GM18502 (cell line): ENCODE results near the gene DIAPH3.

Experiments used
- ATAC-seq: cut with Tn5 transposase; IDR thresholded peaks from one replicate; pipeline ENCODE4 v1.9.1; 2021; ENCODE audit warnings: mild to moderate bottlenecking; ENCODE audit not compliant: unreplicated experiment, poor library complexity

Gene DIAPH3

DNA sequence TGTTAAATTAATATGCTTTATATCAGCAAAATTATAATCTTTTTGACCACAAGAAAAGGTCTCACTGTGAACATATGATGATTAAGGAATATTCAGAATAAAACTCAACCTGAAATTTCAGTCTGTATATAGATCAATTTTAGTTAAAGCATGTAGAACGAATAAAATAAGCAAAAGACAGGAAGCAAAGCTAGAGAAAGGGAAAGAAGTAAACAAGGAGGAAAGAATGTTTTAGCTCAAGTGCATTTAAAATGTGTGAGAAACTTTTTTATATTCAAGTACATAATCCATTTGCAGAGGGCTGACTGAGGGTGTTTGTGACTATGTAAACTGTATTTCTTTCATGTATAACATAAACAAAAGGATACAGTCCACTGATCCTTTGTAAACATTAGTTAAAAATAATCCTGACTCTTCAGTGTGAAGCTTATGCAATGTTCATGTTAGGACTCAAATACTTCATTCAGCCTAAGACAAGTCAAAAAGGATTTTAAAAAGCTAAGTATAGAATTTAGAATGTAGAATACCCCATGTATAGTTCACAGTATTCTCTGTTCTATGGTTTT, 472.1 kb downstream of the DIAPH3 start:
- ATAC-seq, result no peak

DNA sequence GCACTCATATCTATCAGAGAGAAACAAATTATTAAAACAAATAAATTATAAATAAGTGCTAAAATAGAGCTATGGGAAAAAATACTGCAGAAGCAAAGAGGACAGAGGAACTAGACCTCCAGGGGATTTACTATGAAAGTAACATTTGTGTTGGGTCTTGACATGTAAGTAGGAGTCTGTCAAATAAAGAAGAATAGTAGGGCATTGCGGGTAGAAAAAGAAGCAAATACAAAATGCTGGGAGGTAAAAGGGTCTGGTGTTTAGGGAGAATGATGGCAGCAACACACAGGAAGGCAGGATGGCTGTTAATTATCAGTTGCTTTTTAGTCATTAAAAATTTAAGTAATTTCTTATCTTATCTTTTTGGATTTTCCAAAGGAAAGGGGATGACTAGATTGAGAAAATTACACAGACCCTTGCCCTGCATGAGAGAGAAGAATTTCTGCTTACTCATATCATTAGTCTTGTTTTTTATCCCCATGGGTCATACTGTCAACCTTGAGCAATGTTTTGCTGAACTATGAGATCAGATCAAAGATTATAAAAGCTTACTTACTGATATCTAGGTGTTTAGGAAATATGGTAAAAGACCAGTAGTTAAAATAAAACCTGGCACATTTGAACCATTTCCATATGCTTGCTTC, 472.7 kb downstream of the DIAPH3 start:
- ATAC-seq, result peak; percentile 58

DNA sequence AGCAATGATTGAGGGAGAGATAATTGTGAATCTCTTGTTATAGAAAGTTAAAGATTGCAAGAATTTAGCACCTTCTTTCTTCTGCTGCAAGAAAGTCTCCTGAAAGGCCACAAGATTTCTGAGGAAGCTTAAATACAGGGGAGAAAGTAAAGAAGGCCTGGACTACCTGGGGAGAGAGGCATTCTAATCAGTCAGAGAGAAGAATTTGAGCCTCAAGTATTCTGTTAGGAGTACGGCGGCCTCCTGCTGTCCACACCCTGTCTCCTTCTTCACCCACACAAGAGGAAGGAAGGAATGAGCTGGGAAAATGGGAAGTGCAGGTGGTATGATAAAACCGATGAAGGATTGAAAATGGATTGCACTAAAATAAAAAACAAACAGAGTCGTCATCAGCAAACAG, 474.7 kb downstream of the DIAPH3 start:
- ATAC-seq, result no peak

DNA sequence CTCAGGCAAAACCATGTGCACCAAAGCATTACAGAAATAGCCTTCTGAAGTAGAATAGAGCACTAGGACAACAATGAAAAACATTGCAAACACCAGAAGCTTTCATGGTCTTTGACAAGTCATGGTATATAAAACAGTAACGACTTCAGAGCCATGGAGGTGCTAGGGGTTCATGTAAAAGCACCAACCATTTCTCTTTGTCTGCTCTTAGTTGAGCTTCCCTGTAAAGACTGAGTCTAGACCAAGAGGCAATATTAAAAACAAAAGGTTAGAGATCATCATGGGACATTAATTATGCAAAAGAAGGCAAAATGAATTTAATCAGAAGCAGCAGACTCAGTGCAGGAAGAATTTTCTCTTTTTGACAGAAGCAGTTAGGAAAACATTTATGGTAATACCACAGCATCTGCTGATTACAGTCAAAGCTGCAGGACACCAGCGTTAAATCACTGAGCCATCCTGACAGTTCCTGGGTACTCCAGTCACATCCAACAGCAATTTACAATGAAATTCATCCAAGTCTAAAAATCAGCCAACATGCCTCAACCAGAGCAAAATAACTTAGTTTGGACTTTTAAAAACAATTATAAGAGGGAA, 476.8 kb downstream of the DIAPH3 start:
- no peak for ATAC-seq

DNA sequence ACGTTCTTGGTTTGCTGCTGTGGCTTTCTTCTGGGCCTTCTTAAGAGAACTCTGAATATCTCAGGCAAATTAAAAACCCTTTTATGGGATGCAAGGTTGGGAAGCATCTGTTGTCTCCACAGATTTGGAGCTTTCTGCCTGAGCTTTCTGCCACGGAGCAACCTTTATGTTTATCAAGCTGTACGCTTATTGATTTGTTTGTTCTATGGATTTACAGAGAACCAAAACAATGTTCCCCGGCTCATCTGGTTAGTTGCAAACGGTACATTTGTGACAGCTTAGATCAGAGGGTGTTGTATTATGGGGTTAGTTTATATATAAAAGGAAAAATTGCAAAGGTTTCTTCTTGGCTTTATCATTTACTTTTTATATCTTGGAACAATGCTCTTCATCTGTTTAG, 479.6 kb downstream of the DIAPH3 start:
- ATAC-seq, result no peak

DNA sequence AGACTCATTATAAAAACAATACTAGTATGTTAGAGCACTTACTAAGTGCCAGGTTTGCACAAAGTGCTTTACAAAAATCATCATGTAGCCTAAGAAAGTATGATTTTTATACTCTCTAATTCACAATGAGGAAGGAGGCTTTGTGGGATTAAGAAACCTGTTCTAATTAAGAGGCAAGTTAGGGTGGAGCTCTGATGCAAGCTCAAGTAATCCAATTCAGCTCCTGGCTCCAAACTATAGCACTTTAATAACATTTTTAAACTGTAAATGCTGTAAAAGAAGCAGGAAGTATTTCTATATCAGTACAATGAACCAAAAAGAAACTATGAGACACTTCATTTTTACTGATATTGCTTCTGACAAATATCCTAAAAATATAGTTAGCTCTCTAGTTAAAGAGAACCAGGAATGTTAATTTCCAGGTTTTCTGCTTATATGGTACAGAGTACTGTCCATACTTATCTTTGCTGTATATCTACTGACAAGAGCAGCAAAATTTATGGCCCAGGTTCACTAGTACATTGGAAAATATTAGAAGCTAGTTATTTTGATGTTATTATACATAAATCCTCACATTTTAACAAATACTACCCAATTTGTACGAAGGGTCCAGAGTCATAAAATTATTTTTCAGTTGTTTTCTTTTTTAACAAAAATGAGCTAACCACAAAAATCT, 482.0 kb downstream of the DIAPH3 start:
- ATAC-seq, result no peak

DNA sequence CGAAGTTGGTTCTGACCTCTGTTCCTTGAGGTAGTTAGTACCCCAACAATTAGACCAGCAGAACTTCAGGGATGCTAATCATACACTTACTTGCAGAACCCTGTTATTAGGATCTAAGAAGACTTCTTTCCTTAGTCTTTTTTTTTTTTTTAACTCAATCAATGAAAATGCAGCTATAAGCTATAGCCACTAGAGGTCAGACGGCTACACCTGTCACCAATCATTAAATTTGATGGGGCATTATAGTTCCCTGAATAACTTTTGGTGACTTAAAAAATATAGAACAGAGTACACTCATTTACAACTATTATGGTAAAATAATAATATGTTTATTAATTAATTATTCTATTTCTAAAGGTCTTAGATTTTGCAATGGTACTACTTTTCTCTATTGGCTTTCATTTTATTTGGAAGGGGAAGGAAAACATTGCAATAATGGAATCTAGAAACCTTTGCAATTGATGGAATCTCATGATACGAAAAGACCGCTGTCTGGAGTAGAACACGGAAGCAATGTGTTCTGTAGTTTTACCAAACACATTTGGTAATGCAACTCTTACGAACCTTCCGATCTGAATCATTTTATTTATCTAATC, 483.2 kb downstream of the DIAPH3 start:
- ATAC-seq, result peak; percentile 66

DNA sequence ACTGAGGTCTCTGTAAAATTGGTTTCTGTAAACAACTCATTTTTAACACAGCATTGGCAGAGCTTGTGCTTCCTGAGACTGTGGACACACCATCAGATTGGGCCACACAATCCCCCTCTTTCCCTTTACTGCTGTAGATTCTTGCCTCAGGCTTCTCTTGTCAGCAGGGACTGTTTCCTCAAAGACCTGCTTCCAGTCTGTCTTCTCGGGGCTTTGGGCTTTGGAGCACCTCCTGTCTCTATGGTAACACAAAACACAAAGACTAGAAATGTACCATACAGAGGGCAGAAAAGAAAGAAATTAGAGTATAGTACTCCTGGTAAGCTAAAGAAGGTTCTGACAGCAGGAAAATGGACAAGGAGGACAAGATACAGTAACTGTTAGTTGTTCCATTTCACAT, 484.5 kb downstream of the DIAPH3 start:
- no peak for ATAC-seq

DNA sequence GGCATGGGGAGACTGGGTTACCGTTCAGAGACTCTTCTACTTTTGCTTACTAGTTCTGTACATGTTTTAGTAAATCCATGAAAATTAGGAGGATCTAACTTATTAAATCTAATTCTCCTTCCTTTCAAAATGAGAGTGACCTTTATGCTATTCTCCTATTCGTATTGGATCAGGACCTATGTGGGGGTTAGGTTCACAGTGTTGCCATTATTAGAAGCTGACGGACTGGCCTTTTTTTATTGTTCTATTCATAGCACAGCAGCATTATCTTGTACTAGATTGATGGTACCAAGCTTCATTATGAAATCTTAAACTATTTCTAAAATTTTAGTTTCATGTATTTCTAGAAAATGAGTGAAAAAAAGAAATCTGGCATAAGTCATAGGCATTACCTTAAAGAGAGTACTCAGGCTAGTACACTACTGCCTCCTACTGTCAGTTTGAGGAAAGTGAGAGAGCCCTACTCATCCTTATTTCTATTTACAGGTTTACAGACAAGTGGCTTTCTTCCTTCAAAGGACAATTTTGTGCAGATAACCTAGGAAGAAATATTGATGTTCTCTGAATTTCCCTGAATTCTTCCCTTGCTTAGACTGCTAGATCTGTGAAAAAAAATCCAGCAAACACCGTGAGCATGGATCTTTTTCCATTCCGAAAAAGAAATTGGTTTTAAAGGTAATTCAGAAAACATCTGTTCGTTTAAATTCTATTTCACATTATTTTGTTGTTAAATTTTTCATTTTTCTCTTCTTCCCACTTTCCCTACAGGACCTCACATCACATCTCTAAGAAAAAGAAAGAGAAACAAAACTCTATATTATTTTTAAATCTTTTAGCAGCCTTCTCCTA, 485.5 kb downstream of the DIAPH3 start:
- ATAC-seq, result peak; percentile 68

DNA sequence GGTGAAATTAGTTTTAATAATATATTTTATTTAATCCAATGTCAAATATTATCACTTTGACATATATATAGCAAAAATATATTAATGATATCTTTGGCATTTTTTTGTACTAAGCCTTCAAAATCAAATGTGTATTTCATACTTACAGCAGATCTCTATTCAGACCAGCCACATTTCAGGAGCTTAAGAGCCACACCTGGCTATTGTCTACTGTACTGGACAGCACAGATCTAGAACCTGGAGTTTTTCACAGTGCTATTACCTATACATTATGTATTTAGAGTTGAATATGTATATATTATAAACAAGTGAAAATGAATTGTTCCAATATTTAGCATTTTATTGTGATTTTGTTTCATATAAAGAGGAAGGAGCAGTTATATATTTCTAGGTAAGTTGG, 486.3 kb downstream of the DIAPH3 start:
- ATAC-seq, result no peak

DNA sequence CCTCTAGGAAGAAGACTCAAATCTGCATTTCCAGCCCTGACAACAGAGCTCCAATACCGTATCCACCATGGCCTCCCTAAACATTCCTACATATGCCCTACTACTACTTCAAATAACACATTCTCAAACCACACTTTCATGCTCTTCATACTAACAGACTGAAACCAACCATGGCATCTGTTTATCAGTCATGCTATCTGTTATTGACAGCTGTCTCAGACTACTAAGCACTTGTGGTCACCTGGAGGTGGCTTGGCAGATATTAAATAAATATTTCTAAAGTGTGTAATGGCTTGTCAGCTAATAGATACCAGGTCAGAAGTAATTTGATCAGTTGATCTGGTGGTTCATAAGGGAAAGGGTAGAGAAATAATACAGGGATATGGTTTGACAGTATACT, 489.1 kb downstream of the DIAPH3 start:
- ATAC-seq, result peak; percentile 55

DNA sequence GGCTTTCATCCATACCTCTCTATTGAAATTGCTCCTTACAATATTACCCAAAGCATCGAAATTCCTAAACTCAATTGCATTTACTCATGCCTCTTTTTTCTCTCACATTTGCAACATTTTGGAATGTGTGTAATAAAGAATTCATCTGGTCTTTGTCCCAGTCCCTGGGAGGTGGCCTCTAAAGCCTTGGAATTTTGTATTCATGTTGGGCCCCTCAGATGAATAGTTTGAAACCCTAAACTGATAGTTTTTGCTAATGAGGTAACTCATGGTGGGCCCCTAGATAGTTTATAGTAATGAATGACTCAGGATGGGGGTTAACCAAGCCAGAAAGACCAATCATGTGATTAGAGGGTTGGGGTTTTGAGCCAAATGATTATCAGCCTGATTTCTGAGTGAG, 490.4 kb downstream of the DIAPH3 start:
- ATAC-seq, result no peak

DNA sequence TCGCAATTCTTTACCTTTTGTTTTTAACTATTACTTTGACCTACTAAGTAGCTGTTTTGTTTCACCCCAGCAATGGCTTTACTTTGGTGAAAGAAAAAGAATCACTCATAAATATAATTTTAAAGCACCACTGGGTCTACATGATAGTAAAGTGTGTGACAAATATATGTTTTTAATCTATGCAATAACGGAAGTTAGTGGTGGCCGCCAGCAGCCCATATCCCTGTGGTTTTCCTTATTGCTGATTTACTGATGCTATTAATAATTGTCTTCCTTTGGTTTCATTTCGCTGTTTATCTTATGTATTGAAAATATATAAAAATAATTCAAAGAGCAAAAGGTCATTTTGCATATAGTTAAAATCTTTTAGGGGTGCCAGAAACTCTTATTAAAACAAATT, 491.3 kb downstream of the DIAPH3 start:
- ATAC-seq, result no peak

DNA sequence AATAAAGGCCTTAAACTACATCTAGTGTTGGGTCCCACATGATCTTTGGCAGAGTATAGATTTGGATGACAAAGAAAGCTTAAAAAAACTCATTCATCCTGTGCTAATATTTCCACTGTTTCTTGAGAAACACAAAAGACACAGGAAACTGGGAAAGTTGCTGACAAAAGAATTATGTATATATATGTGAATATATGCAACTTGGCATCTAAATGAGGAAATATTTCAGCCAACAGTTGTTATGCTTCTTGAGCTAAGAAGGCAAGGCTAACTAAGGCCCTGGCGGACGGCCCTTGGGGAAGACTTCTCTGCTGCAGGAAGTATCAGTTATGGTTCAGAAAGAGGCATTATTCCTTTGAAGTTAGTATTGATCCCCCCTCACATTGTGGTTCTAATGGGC, 491.8 kb downstream of the DIAPH3 start:
- no peak for ATAC-seq

DNA sequence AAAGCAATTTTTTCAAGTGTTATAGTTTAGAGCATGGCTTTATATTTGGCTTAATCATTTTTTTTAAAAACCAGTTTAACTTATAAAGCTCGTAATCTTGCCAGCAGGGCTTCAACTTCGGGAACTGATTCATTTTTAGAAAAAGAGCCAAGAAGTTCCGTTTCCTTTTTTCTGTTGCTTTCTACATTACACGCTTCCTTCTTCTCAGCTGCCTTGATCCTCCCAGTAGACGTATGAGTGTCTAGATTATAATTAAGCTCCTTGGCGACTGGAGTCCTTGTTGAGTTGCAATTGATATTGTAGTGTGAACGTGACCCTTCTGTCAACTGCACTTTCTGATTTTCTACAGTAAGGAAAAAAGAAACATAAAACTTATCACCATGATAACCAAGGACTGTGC, 497.2 kb downstream of the DIAPH3 start:
- no peak for ATAC-seq

DNA sequence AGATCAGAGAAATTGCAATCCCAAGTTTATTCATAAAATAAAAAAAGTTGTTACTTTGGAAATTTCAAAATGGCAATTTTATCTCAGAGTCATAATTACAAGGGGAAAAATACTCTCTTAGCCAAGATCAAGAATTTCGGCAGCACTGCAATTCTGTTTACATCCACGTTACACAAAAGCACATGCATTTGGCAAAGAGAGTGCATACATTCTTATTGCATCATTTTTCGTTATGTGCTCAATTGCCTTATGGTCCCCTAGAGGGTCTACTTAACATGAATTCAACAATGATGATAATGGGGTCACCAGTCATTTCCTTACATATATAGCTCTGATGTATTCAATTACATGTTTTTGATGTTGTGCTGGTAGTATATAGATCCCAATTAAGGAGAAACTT, 498.0 kb downstream of the DIAPH3 start:
- ATAC-seq, result no peak

DNA sequence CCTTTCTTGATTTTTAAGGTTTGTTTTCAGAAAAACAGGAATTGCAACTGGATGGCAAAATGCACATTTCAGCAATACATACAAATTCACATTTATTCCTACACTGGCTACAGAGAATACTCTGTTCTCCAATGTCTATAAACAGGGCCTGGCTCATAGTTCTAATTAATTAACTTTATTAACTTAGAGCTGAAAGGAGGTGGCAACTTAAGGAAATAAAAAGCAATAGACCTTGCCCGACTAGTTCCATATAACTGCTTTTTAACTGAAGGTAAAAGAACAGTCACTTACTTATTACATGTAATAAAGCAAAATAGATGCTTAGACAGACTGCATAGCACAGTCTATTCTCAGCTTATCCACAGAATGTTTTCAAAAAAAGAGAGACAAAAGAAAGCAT, 498.5 kb downstream of the DIAPH3 start:
- no peak for ATAC-seq

DNA sequence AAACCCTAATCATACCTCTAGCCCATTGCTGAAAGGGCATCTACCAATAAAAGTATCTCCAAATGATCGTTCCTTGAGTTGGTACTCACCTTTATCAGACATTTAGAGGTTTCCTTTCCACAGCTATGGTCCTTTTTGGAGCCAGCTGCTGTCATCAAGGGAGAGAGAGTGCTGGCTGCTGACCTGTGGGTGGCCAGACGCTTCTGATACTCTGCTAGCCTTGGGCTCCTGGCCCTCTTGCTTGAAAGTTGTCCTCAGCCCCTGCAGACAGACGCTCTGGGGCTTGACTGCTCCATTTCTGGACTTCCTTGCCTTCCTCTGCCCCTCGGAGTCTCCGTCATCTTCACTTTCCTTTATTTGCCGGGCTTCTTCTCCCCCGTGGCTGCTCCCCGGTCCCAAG, 499.1 kb downstream of the DIAPH3 start:
- ATAC-seq, result no peak

DNA sequence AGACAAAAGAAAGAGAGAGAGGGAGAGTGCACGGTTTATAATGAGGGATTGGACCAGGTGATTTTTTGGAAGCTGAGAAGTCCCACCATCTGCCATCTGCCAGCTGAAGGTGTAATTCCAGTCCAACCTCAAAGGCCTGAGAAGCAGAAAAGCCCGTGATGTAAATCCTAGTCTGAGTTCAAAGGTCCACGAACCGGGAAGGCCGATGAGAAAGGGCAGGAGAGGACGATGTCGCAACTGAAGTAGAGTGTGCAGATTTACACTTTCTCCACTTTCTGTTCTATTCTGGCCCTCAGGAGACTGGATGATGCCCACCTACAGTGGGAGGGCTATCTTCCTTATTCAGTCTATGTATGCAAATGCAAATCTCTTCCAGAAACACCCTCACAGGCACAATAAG, 500.0 kb downstream of the DIAPH3 start:
- ATAC-seq, result no peak

DNA sequence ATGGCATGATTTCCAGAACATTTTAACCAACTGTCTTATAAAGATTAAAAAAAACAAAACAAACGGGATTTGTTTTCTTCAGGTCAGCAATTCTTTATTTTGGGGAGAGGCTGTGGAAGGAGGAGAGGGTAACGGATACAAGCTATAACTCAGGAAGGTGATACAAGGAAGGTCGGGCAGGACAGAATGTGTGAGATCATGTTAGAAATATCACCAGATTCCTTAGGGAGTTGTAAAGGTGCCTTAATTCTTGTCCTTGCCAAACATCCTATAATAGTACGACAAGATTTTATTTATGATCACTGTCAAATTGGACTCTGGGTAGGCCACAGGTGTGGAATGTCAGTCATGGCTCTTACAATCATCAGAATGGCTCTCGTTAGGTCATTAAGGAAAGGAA, 503.1 kb downstream of the DIAPH3 start:
- no peak for ATAC-seq
